ENCODE measurements around the gene CD160.
"Not testable (repeated sequence)": the region's sequence is repeated elsewhere in the genome, so short reads cannot be mapped to it uniquely, and the experiment has no call there.

CD160 gene

DNA sequence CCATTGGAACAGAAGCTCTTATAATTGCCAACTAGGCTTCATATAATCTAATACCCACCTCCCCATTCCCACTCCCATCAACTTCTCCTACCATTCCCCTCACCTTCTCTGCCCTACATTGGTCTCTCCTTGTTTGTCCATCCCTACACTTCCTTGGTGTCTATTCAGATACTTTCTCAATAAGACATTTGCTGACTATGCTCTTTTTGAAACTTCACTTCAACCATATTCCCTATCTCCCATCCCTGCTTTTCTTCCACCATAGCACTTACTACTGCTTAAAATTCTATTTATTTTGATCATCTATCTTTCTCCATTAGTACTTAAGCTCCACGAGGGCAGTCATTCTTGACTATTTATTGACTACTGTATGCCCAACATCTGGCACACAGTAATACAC is 40.4 kb downstream of the CD160 start:
- no peak for DNase-seq

DNA sequence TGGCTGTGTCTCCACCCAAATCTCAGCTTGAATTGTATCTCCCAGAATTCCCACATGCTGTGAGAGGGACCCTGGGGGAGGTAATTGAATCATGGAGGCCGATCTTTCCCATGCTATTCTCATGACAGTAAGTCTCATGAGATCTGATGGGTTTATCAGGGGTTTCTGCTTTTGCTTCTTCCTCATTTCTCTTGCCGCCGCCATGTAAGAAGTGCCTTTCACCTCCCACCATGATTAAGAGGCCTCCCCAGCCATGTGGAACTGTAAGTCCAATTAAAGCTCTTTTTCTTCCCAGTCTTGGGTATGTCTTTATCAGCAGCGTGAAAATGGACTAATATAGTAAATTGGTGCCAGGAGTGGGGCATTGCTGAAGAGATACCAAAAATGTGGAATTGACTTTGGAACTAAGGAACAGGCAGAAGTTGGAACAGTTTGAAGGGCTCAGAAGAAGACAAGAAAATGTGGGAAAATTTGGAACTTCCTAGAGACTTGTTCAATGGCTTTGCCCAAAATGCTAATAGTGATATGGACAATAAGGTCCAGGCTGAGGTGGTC is 41.2 kb downstream of the CD160 start:
- DNase-seq: not testable (repeated sequence)

DNA sequence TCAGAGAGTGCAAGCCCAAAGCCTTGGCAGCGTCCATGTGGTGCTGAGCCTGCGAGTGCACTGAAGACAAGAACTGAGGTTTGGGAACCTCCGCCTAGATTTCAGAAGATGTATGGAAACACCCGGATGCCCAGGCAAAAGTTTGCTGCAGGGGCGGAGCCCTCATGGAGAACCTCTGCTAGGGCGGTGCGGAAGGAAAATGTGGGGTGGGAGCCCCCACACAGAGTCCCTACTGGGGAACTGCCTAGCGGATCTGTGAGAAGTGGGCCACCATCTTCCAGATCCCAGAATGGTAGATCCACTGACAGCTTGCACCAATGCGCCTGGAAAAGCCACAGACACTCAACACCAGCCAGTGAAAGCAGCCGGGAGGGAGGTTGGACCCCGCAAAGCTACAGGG is 42.2 kb downstream of the CD160 start:
- not testable (repeated sequence) for DNase-seq

DNA sequence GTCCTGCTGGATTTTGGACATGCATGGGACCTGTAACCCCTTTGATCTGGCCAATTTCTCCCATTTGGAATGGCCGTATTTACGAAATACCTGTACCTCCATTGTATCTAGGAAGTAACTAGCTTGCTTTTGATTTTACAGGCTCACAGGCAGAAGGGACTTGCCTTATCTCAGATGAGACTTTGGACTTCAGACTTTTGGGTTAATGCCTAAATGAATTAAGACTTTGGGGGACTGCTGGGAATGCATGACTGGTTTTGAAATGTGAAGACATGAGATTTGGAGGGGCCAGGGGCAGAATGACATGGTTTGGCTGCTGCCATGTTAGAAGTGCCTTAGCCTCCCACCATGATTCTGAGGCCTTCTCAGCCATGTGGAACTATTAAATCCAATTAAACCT is 42.7 kb downstream of the CD160 start:
- not testable (repeated sequence) for DNase-seq

DNA sequence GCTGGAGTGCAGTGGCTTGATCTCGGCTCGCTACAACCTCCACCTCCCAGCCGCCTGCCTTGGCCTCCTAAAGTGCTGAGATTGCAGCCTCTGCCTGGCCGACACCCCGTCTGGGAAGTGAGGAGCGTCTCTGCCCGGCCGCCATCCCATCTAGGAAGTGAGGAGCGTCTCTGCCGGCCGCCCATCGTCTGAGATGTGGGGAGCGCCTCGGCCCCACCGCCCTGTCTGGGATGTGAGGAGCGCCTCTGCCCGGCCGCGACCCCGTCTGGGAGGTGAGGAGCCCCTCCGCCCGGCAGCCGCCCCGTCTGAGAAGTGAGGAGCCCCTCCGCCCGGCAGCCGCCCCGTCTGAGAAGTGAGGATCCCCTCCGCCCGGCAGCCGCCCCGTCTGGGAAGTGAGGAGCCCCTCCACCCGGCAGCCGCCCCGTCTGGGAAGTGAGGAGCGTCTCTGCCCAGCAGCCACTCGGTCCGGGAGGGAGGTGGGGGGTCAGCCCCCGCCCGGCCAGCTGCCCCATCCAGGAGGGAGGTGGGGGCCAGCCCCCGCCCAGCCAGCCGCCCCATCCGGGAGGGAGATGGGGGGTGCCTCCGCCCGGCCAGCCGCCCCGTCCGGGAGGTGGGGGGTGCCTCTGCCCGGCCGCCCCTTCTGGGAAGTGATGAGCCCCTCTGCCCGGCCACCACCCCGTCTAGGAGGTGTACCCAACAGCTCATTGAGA is 45.1 kb downstream of the CD160 start:
- not testable (repeated sequence) for DNase-seq

DNA sequence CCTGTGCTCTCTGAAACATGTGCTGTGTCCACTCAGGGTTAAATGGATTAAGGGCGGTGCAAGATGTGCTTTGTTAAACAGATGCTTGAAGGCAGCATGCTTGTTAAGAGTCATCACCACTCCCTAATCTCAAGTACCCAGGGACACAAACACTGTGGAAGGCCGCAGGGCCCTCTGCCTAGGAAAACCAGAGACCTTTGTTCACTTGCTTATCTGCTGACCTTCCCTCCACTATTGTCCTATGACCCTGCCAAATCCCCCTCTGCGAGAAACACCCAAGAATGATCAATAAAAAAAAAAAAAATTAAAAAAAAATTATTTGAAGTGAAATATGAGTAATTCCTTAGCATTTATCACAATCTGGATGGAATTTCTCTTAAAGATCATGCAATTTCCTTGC is 45.8 kb downstream of the CD160 start:
- not testable (repeated sequence) for DNase-seq

DNA sequence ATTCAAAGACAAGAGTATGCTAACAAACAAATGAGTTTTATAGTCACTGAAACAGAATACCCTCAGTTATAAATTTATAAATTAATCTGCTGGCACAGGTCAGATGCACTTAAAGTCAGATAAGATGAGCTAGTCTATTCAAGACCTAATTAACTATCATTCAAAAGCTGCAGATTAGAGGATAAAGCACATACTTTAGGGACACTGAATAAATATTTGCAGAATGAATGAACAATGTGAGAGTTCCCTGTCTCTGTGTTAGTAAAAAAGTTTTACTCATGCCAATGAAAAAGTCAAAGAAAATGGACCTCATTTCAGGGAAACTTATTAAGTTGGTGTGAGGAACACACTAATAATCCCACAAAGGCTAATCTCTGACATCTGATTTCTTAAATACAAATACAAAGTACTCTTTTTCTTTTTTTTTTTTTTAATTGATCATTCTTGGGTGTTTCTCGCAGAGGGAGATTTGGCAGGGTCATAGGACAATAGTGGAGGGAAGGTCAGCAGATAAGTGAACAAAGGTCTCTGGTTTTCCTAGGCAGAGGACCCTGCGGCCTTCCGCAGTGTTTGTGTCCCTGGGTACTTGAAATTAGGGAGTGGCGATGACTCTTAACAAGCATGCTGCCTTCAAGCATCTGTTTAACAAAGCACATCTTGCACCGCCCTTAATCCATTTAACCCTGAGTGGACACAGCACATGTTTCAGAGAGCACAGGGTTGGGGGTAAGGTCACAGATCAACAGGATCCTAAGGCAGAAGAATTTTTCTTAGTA is 46.5 kb downstream of the CD160 start:
- not testable (repeated sequence) for DNase-seq

DNA sequence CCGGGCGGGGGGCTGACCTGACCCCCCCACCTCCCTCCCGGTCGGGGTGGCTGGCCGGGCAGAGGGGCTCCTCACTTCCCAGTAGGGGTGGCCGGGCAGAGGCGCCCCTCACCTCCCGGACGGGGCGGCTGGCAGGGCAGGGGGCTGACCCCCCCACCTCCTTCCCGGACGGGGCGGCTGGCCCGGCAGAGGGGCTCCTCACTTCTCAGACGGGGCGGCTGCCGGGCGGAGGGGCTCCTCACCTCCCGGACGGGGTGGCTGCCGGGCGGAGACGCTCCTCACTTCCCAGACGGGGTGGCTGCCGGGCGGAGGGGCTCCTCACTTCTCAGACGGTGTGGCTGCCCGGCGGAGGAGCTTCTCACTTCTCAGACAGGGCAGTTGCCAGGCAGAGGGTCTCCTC is 47.6 kb downstream of the CD160 start:
- not testable (repeated sequence) for DNase-seq

DNA sequence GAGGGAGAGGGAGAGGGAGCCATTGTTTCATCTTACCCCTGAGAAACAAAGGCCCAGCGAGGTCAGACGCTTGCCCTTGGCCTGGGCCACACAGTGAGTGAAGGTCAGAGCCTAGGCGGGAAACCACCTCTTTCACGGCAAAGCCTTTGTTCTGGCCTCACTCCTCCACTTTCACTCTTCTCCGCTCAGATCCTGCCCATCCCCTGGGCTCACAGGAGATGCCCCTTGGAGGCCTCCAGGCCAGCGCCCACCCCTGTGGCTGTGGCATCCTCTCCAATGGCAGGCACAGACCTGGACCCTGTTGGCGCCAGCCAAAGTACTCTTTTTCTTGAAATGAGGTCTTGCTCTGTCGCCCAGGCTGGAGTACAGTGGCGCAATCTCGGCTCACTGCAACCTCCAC is 48.7 kb downstream of the CD160 start:
- DNase-seq: not testable (repeated sequence)

DNA sequence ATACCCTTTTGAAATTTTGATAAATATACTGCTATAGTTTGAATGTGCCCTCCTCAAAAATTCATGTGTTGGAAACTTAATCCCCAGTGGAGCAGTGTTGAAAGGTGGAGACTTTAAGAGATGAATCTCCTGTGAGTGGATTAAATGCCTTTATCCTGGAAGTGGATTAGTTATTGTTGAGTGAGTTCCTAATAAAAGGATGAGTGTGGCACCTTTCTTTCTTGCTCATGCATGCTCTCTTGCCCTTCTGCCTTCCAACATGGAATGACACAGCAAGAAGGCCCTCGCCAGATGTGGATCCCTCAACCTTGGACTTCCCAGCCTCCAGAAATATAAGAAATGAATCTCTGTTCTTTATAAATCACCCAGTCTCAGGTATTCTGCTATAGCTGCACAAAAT is 51.8 kb downstream of the CD160 start:
- no peak for DNase-seq

DNA sequence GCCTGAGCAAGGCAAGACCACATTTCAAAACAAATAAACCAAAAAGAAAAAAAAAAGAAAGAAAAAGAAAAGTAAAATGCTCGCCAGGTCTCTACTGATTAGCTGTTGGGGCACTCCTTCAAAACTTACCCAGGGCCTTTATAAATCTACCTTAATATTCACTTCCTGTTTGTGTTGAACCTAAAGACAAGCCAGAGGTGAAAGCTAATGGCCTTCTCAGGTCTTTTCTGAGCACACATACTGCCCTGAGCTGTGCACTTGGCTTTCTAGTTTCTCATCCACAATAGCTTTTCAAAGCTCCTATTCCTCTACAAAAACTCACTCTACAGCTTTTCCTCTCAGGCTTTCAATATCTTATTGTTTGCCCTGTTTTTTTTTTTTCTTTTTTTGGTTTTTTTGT is 54.1 kb downstream of the CD160 start:
- DNase-seq: no peak

DNA sequence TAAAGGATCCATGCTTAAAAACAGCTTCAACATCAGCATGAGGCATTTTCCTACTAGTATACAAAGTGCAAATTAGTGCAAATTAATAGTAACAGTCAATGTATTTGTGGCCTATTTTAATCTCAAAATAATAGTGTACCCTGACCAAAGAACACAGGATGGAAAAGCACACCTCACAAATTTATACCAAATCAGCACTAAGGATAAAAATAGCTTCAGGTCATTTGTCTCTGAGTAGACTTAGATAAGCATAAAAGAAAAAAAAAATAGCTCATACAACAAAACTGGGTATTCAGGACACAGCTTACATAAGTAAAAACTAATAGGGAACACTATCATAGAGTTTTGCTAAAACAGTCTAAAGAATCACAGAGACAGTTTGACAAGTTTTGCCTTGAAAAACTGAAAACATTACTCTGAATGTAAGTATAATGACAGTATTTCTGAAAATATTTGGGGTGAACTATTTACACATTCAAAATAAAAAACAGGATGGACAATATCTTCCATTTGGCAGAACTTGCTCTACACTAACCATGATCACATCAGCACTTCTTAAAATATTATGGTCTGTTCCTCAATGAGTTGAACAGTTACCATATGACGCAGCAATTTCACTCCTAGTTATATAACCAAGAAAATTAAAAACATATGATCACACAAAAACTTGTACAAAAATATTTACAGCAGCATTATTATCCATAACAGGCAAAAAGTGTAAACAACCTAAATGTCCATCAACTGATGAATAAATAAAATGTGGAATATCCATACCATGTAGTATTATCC is 58.3 kb downstream of the CD160 start:
- DNase-seq: no peak

DNA sequence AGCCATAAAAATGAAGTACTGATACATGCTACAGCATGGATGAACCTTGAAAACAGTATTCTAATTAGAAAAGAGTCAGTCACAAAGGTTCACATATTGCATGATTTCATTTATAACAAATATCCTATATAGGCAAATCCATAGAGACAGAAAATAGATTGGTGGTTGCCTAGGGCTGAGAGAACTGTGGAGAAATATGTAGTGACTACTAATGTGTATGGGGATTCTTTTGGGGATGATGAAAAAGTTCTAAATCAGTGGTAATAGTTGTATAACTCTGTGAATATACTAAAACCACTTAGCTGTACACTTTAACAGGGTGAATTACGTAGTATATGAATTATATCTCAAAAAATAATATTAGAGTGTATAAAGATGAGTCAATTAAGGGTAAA is 58.8 kb downstream of the CD160 start:
- no peak for DNase-seq

DNA sequence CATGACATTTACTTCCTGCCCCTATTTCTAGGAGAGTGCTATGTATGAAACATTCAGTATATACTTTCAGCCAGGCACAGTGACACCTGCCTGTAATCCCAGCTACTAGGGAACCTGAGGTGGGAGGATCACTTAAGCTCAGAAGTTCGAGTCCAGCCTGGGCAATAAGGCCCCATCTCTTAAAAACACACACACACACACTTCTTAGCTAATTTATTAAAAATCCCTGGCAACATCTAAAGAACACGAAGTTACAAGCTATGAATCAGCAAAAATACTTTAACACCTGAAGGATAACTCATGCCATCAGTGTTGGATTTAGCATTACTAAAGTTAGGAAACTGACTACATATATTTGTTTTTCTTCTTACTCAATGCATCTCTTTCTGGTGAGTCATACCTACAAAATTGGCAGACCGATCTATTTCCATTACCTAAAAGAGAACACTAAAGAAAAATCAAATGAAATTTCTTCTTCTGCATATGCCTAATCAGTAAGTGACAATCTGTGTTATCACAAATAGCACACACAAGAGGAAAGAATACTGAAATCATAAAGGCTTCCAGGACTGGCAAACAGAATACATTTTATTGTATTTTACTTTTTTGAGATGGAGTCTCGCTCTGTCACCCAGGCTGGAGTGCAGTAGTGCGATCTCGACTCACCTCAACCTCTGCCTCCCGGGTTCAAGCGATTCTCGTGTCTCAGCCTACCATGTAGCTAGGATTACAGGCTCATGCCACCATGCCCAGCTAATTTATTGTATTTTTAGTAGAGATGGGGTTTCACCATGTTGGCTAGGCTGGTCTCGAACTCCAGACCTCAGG is 63.2 kb downstream of the CD160 start:
- no peak for DNase-seq

DNA sequence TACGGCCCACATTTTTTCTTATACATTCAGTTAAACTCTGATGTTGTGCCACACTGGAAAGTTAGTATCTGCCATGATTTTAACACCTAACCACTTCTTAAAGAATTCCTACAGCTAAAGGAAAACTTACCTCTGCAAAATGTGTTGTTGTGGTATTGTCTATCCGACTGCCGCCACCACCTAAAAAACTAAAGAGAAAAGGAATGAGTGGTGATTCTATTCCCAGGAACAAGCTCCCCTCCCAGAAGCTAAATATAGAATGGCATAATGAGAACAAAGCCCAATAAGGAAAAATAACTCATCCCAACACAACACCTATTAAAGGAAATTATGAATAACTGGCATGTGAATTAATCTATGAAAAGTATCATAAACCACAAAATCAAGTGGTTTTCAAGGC is 65.1 kb downstream of the CD160 start:
- no peak for DNase-seq

DNA sequence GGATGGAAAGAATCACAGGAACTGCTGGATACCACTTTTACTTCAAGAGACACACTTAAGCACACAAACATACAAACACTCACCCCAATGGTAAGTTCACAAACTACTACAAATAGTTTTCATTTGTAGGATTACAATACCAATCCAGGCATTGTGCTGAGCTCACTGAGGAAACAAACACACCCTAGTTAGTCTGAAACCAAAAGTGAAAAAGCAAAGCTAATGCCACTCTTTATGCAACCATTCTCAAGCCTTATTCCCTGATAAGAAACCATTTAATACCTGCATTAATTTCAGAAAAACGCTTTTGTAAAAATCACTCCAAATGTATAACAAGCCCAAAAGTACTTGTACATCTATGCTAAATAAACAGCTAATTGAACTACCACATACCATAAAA is 66.2 kb downstream of the CD160 start:
- DNase-seq: no peak

DNA sequence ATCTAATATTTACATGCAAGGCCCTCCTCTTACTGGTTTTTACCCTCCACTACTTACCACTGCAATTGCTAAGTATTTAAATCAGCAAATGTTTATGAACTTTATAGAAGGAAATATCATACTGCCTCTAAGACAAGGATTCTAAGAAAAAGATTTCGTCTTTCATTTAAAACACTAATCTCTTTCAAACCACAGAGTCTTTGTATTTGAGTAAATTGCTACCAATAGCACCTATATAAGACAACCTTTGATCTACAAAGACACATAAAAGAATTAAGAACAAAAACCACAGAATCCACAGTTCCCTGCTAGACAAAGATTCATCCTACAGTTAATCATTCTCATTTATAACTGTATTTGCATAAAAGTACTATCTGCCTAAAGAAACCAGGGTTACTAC is 67.0 kb downstream of the CD160 start:
- no peak for DNase-seq

DNA sequence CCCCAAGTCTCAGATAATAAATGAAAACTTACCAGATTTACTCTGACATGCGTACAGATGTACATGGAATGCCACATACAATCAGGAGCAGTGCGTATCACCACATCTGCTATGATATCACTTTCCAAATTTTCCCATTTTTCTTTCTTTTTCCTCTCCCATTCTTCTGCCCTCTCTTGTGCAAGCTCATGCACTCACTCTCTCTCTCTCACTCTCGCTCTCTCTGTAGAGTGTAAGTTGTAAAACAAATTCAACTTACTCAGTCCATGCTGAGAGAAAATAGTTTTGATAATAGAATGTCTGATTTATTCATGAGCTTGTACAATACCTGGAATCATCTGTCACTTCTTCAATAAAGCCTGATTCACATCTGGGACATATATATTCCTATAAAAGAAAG is 69.3 kb downstream of the CD160 start:
- no peak for DNase-seq
